T47D (cell line): ENCODE measurements around the gene SENP3.

Experiments used
- DNase-seq, 2 experiments: peaks; one replicate each; pipeline versions ENCODE4 v3.0.0 to v3.0.0-alpha.2; 2011 to 2012; ENCODE audit warnings: low read depth in 1 of 2, low spot score in 1 of 2
- JUND ChIP-seq: IDR thresholded peaks from 2 replicates; pipeline ENCODE4 v1.6.1; 2012; ENCODE audit warnings: low read depth
- in situ Hi-C: cut with HindIII; loops from 2 replicates; pipeline ENCODE4 v1.10.0; 2016; ENCODE audit warnings: low sequenced_read_pairs, low pct_unique_long_range_greater_than_20kb

Gene SENP3

DNA sequence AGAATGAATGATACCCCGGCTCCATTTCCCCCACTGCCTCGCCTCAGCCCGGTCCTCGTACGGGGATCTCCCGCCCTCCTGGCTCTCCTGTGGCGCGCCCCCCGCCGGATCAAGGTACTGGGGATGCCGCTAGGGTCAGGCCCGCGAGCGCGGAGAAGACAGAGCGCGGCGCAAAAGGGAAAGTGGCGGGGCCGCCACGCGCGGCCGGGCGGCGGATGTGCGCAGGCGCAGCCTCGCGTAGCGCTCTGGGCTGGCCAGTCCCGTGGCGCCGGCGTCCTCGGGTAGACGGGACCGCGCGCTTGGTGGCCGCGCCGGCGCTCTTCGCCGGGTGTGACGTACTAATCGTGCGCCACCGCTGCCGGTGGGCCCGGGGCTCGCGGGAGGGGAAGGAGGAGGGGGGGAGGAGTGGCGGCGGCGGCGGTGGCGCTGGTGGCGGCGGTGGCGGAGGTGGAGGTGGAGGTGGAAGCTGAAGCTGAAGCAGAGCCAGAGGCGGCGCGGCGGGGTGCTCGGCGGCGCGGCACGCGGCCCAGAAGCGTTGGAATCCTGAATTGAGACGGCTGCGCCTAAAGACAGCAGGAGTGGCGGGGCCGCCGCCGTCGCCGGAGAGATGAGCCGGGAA, at the start of gene SENP3:
Gene SENP3, plus strand, starts transcription at position 331 of the 619 bp plus-strand sequence. CDS start 1,158 bp downstream, outside the sequence.
- in situ Hi-C loops = no loop called here
- TF ChIP-seq JUND = no peak
- DNase-seq = peak; percentile 88 to 89

DNA sequence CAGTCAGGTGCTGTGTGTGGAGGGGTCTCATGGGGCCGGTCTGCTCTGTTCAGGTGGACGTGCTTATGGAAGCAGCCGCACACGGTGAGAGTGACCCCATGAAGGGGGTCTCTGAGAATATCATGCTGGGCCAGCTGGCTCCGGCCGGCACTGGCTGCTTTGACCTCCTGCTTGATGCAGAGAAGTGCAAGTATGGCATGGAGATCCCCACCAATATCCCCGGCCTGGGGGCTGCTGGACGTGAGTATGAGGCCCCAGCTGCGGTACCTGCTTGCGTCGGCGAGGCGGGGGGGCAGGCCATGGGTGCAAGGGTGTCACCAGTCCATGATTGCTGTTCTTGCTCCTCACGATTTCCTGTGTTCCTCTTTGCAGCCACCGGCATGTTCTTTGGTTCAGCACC, 49.6 kb upstream of the SENP3 start:
- no peak for DNase-seq
- TF ChIP-seq JUND = no peak
- in situ Hi-C loops = no loop called here

DNA sequence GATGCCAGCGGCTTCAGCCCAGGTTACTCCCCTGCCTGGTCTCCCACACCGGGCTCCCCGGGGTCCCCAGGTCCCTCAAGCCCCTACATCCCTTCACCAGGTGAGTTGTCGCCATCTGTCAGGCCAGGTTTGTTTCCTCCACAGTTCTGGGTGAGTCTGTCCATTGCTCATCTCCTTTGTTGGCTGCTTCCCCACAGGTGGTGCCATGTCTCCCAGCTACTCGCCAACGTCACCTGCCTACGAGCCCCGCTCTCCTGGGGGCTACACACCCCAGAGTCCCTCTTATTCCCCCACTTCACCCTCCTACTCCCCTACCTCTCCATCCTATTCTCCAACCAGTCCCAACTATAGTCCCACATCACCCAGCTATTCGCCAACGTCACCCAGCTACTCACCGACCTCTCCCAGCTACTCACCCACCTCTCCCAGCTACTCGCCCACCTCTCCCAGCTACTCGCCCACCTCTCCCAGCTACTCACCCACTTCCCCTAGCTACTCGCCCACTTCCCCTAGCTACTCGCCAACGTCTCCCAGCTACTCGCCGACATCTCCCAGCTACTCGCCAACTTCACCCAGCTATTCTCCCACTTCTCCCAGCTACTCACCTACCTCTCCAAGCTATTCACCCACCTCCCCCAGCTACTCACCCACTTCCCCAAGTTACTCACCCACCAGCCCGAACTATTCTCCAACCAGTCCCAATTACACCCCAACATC, 48.7 kb upstream of the SENP3 start:
- in situ Hi-C loops = no loop called here
- DNase-seq = no peak

DNA sequence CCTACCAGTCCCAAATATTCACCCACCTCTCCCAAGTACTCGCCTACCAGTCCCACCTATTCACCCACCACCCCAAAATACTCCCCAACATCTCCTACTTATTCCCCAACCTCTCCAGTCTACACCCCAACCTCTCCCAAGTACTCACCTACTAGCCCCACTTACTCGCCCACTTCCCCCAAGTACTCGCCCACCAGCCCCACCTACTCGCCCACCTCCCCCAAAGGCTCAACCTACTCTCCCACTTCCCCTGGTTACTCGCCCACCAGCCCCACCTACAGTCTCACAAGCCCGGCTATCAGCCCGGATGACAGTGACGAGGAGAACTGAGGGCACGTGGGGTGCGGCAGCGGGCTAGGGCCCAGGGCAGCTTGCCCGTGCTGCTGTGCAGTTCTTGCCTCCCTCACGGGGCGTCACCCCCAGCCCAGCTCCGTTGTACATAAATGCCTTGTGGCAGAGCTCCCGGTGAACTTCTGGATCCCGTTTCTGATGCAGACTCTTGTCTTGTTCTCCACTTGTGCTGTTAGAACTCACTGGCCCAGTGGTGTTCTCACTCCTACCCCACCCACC, 47.8 kb upstream of the SENP3 start:
- TF ChIP-seq JUND = no peak
- in situ Hi-C loops = no loop called here
- no peak for DNase-seq

More for the DNA sequence above, 48.7 kb upstream of the SENP3 start:
- no peak for TF ChIP-seq JUND

DNA sequence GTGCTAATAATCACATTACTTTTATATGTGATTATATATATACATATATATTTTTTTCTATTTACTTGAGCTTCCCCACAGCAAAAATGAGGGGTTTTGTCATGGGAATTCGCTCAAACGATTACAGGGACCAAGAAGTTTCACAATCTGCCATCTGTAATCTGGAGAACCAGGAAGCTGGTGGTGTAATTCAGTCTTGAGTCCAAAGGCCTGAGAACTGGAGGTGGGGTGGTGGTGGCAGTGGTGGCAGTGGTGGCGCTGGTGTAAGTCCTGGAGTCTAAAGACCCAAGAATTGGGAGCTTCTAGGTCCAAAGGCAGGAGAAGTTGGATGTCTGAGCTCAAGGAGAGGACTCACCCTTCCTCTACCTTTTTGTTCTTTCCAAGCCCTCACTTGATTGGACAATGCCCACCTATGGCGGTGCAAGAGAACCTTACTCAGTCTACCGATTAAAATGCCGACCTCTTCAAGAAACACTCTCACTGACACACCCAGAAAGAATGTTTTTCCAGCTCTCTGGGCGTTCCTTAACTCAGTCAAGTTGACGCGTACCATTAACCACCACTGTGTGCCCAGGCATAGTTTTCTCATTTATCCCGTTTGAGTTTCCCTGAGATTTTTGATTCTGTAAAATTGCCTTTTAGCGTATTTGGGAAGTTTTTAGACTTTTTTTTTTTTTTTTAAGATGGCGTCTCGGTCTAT, 45.7 kb upstream of the SENP3 start:
- DNase-seq = no peak
- TF ChIP-seq JUND = no peak
- in situ Hi-C loops = no loop called here

DNA sequence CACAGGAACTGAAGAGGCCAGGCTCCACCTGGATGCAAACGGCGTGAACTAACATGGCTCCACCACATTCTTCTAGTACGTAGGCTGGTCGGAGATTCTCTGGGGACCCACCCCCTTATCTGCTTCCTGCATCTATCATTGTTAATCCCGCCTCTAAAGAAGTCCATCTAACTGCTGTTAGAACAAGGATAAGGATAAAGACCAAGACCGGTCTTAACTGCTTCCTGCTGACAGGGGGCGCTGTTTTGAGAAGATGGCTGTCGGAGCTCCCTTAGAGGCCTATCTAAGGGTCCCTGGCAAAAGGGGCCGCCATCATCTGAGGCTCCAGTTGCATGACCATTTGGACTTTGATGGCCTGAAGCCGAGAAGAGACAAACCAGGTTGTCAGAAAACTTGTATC, 38.7 kb upstream of the SENP3 start:
- in situ Hi-C loops = no loop called here
- no peak for TF ChIP-seq JUND
- peak in 1 of 2 experiments; percentile 19 for DNase-seq

DNA sequence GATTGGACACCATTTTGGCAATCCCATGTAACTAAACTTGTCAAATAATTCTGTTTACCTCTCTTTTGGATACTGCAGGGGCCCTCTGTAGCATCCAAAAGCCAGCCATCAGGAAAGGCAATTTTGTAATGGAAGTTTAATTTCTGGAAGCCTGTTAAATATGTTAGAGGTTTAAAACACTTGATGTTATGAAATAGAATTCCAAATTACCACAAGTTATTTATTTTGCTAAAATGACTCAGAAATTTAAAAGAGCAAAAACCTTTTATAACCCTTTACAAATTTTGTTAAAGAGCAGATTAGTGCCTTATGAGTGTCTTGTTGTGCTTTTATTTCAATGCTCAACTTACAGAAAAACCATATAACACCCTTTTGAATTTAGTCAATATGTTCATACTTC, 32.9 kb upstream of the SENP3 start:
- DNase-seq = no peak
- TF ChIP-seq JUND = no peak
- in situ Hi-C loops = no loop called here

DNA sequence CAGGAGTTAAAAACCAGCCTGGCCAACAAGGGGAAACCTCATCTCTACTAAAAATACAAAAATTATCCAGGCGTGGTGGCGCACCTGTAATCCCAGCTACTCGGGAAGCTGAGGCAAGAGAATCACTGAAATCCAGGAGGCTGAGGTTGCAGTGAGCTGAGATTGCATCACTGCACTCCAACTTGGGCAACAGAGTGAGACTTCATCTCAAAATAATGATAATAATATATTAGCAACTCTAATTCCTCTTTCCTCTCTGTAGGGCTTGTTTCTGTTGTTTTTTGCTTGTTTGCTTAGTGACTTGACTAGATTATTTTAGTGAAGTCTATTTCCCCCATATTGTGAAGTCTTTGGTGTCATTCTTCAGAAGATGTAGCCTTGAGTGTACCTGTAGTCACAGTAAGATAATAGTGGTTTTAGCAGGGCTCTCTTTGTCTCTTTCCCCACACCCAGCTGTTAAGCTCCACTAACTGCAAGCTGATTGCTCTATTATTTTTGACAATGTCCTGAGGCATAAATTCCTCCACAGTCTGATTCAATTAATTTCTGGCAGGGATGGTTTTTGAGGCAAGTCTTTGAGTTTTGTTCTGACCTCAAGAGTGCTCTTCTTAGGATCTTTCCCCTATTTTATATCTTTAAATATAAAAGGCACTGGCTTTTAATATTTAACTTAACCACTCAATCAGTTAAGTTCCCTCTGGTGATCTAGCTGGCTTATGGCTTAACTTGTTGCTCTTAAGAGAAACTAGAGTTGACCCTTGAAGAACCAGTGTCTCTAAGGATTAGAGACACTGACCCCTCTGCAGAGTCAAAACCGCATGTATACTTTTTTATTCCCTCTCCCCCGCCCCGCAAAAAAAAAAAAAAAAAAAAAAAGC, 31.5 kb upstream of the SENP3 start:
- in situ Hi-C loops = no loop called here
- no peak for TF ChIP-seq JUND
- no peak for DNase-seq

DNA sequence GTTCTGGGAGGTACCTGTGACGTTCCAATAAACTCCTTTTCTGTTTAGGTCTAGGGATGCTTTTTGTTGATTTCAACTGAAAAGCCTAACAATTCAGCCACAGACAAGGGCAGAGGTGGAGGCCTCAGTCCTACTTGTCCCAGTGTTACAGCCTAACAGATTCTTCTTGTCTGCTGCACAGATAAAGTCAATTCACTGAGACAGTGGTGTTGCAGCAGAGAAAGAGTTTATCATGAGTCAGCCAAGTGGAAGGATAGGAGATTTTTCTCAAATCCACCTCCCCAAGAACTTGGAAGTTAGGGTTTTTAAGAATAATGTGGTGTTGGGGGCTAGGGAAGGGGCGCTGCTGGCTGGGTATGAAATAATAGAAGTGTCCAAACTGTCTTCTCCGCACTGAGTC, 23.7 kb upstream of the SENP3 start:
- no peak for TF ChIP-seq JUND
- in situ Hi-C loops = no loop called here
- DNase-seq = no peak

DNA sequence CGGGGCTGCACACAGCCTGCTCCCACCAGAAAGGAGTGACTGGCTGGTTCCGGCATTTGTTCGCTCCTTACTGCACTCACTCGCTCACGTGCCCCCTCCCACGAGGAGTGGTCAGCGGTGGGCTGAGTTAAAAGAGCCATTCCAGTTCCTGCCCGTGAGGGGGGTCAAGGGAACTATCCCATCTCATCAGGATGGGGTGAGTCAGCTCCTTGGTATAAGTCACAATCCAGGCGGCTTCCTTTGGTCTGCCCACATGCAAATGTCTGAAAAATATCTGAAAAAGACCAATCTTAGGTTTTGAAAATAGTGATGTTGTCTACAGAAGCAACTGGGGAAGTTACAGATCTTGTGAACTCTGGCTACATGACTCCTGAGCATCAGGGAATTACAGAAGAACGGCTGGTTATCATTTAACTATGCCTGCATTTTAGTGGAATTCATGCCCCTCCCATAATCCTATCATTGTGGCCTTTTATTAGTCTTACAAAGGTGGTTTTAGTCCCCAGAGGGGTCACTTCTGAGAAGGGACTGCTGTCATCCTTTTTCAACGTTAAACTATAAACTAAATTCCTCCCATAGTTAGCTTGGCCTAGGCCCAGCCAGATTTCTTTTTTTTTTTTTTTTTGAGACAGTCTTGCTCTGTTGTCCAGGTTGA, 22.7 kb upstream of the SENP3 start:
- no peak for DNase-seq
- no peak for TF ChIP-seq JUND
- in situ Hi-C loops = no loop called here

DNA sequence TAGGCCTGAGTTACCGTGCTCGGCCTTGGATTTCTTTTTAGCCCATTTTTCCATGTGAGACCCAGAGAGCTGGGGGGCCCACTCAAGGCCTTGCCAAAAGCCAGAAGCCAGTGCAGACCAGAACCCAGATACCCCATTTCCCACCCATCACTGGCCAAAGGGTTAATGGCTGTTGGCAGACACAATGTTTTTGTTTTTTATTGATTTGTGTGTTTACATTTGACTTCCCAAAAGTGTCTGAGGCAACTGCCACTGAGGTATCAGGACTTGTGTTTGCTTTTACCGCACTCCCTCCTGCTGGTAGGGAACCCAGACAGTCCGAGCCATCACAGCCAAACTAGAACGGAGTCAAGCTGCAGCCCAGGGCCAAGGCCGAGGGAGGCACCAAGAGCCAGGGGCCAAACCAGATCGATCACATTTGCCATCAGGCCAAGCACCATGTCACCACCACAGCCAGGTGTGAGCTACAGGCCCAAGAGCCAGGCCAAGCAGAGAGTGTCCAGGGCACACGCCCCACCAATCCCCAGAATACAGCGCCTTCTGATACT, 20.6 kb upstream of the SENP3 start:
- no peak for TF ChIP-seq JUND
- in situ Hi-C loops = no loop called here
- DNase-seq = no peak

DNA sequence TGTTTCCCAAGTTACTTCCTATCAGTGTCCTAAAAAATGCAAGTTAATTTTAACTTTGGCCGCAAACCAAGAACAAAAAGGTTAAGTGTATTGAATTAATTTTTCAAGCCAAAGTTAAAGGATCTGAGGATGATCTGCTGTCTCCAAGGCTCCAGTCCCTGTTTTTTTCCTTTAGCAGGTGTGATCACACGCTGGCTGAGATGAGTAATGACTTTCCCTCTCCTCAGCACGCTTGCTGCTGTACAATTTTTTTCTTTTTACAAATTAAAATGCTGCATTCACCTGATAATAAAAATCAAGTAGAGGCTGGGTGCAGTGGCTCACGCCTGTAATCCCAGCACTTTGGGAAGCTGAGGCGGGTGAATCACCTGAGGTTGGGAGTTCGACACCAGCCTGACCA, 16.8 kb upstream of the SENP3 start:
- no peak for DNase-seq
- no peak for TF ChIP-seq JUND
- in situ Hi-C loops = no loop called here
